Tibial nerve (tissue), 4 donors: ENCODE data around the gene ADGRL4.

Source experiments
- EP300 ChIP-seq, 2 donors: sonication (generic); formaldehyde crosslinking; IDR thresholded peaks; one replicate each; pipeline ENCODE4 v1.6.1; 2017; ENCODE audit warnings: antibody characterized with exemption in 2 of 2, mild to moderate bottlenecking in 1 of 2
- POLR2A ChIP-seq, 2 donors: fragments of 450-650 bp; IDR thresholded peaks; one replicate each; pipeline ENCODE4 v1.6.1; 2017; ENCODE audit warnings: antibody characterized with exemption in 2 of 2, mild to moderate bottlenecking in 2 of 2, moderate library complexity in 2 of 2
- TF ChIP-seq, protein P1 (sequence below), 5 experiments: fragments of 200-600 bp in 3 of 5; fragments of 450-650 bp in 2 of 5; sonication (generic) in 3 of 5; IDR thresholded peaks; one replicate each; pipeline ENCODE4 v1.5.1; 2016 to 2019; ENCODE audit warnings: antibody characterized with exemption in 5 of 5, mild to moderate bottlenecking in 3 of 5, moderate library complexity in 2 of 5

DNA sequence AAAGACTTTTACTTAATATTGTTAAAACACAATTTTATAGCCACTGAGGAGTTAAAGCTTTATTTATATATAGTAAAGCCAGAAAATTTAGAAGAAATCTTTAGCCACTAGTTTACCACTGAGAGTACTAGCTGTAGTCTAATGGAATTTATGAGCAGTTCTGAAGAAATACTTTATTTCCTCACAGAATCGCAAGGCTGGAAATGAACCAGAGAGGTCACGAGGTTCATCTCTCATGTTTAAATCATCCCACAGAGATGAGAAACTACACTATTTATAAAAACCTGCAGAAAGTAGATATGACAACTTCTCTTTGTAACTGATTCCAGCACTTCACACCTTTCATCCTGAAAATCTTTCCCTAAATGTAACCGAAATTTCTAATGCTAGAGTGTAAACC lies 26.0 kb downstream of the ADGRL4 start:
- TF ChIP-seq, protein P1, sequence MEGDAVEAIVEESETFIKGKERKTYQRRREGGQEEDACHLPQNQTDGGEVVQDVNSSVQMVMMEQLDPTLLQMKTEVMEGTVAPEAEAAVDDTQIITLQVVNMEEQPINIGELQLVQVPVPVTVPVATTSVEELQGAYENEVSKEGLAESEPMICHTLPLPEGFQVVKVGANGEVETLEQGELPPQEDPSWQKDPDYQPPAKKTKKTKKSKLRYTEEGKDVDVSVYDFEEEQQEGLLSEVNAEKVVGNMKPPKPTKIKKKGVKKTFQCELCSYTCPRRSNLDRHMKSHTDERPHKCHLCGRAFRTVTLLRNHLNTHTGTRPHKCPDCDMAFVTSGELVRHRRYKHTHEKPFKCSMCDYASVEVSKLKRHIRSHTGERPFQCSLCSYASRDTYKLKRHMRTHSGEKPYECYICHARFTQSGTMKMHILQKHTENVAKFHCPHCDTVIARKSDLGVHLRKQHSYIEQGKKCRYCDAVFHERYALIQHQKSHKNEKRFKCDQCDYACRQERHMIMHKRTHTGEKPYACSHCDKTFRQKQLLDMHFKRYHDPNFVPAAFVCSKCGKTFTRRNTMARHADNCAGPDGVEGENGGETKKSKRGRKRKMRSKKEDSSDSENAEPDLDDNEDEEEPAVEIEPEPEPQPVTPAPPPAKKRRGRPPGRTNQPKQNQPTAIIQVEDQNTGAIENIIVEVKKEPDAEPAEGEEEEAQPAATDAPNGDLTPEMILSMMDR (IDR thresholded peaks at IDR 0.05) = no peak
- TF ChIP-seq POLR2A (IDR thresholded peaks at IDR 0.05) (no peak), EP300 (IDR thresholded peaks at IDR 0.05) (no peak)
